HG02571 (cell line): Measurements from ENCODE around the gene ZNF436.
"Not testable (repeated sequence)": the region's sequence is repeated elsewhere in the genome, so short reads cannot be mapped to it uniquely, and the experiment has no call there.

Experiments used
- ATAC-seq: cut with Tn5 transposase; IDR thresholded peaks from one replicate; pipeline ENCODE4 v1.9.1; 2021; ENCODE audit warnings: mild to moderate bottlenecking, moderate library complexity; ENCODE audit not compliant: unreplicated experiment

ZNF436 gene

DNA sequence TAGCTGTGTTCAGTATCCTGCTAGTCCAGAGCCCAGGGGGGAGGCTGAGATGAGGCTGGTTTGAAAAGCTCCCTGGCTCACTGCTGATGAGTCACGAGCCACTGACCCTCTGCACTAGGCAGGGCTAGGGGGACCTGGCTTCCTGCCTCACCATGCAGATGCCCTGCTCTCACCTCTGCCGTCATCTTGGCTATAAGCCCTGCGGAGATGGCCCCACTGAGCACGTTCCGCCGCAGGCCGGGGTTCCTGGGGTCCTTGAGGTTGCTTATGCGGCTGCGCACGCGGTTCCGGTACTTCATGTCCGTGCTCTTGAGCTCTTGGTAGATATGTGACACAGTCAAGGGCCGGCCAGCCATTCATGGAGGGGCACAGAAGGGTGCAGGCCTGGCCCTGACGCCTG, 24.1 kb upstream of the ZNF436 start:
- no peak for ATAC-seq

GRCh38 chr1:23392125-23392855, 22.7 kb upstream of the ZNF436 start:
- ATAC-seq, result no peak

GRCh38 chr1:23389837-23390321, 20.2 kb upstream of the ZNF436 start:
- no peak for ATAC-seq

DNA sequence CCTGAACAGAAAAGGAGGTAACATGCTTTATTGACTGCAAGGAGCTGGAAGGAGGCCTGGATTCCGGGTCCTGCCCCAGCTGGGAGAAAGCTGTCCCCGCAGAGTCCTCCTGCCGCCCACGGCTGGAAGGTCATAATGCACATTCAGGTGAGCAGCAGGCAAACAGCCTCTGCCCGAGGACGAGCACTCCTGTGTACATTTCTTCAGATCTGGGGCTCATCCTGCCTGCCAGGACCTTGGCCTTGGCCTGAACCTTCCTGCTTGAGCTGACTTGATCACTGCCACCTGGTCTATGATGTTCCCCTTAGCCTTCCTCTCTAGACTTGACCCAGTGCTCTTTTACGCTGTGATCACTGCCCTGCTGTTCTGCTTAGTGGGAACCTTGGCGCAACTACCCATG, 17.9 kb upstream of the ZNF436 start:
- no peak for ATAC-seq

DNA sequence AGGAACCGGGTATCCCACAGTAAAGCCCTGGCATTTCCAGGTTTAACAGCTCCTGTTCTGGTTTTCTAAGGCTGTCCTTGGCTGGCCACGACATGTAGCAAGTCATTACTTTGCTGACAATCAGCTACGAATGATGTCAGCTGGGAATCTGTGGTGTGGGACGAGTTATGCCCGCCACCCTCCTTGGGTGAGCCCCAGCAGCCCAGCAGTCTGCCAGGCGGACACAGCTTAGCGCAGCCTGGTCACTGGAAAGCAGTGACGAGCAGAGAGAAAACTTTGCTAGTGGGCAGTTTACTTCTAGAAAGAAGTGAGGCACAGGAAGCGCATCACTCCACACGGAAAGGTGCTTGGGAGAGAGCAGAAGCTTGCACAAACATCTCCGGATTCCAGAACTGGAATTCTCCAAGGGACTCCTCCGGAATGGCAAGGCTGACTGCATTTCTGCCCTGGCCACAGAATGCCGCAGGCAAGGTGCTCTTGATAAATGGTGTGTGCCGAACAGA, 15.5 kb upstream of the ZNF436 start:
- ATAC-seq, result no peak

GRCh38 chr1:23384312-23385058, 14.8 kb upstream of the ZNF436 start:
- ATAC-seq, result no peak

DNA sequence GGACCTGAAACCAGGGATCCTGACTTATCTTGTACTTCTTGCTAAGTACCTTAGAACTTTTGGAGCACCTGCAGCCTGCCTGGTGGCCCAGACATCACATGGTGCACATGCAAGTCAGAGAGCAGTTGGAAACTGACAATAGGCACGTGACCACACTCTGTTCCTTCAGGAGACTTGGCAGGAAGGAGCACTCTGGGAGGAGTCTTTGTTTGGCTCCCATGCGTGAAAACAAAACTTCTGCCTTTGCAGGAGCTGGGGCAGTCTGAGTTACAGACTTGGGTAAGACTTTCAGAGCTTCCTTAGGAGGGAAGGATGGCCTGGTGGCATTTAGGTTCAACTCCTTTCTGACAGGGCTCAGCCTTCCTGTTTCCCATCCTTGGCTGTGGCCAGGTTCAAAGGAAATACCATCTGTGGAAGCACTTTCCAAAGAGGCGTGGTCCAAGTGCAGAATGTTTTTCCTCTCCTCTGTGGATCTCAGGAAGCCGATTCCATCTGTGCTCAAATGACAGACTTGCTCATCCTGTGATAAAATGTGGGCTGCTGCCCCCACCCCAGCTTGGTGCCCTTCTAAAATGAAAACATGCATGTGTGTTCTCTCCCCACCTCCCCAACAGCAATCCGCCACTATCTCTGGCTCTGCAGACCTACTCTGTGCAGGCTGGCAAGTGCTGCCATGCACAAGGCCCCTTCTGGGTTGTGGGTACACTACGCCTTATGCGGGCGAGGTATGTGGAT, 14.1 kb upstream of the ZNF436 start:
- ATAC-seq, result no peak

DNA sequence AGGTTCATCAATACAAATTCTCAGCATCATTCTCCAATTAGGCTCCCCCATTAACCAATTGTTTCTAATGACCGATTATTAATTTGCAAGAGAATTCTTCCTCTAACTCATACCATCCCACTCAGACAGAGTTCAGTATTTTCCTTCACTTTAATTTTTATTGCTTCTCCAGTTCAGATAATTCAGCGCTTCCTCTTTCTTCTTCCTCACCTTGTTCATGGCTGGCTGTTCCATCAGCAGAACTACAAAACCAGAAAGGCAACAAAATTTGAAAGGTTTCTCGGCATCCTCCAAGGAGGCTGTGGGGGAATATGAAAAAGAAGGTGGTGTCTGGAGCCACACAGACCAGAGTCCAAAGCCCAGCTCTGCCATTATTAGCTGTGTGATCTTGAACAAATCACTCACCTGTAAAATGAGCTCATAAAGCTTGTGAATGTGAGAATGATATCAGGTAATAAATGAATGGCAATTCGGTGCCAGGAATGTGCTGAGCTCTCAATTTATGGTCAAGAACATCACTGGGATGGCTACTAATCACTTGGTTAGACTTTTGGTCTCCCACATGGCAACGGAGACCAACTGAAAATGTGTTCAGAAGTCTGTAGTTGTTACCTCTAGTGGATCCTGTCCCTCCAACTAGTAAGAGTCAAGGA, 11.7 kb upstream of the ZNF436 start:
- ATAC-seq, result no peak

DNA sequence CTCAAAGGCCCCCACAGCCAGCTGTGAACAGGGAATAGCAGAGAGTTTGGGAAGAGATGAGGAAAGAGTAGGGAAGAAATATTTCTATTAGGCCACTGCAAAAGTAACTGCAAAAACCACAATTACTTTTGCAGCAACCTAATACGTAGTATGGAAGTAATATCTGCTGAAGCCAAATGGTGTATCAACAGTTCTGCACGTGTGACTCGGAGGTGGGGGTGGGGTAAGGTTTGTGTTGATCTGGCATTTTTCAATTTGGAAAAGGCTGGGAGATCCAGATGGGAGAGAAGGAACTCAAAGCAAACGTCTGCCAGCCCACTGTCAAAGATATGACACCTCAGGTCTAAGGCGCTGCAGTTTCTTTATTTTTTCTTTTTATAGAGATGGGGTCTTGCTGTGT, 11.1 kb upstream of the ZNF436 start:
- no peak for ATAC-seq

GRCh38 chr1:23380236-23380635, 10.6 kb upstream of the ZNF436 start:
- ATAC-seq, result not testable (repeated sequence)

DNA sequence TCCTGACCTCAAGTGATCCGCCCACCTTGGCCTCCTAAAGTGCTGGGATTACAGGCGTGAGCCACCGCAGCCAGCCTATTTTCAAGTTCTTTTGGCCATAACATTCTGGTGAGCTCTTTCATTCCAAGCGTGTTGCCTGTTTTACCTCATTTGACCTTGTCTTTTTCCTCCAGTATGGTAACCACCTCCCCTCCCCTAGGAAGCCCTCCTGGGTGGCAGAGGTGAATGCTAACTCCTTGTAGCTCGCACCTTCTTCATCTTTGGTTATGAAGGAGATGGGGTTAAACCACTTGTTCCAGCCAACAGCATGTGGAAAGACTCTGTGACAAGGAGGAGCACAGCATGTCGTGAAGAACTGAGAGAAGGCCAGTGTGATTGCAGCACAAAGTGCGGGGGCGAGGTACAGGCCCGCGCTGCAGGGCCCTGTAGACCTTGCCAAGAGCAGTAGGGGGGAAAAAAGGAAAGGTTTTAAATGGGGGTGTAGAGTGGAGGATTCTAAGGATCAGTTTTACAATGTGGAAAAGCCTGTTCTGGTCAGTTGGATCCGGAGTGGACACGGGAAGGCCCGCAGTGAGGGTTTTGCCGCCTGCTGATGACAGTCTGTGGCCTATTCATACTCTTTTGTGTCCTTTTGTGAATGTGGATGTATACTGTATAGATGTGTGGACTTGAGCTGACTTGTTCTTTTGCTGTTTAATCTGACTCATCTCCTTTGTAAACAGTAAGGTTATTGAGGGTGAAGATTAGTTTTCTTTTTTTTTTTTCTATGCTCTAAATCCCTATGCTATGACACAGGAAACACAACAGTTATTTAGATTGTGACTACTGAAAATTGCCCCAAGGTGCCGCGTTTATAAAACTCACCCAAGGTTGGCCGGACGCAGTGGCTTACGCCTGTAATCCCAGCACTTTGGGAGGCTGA, 7.5 kb upstream of the ZNF436 start:
- no peak for ATAC-seq

- ATAC-seq, result not testable (repeated sequence)
Observed at GRCh38 chr1:23374079-23374735, 4.6 kb upstream of the ZNF436 start.

DNA sequence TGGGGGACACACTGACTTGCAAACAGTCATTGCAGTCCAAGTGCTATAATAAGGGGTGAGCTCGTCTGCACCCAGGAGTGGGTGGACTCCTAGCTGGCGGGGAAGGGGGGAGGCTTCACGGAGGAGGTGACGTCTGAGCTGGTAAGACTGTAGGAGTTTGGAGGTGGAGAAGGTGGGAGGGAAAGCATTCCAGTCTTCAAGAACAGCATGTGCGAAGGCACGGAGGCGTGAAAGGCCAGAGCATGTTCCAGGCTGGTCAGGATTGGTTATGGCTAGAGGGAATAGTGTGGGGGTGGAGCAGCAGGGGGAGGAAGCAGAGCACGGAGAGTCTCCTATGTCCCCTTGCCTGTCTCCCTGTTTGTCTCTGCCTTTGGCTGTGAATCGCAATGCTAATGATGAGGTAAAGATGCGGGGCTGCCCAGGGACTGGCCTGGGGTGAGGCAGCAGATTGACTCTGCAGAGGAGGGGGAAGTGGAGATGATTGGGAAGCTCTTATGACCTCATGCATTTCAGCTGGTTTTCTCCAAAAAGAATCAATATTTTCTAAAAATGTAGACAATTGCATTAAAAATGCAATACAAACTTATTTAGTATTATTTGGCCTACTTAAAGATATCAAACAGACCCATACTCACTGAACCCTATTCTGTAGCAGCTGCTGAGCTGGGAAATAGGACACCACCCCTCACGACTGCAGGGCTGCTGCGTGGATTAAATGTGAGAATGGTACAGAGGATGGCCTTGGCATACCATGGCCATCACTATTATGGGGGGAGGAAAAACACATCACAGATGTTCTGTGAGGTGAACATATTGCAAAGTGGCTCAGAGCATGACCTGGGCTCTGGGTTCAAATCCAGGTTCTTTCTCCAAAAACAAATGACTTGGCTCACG, 2.6 kb upstream of the ZNF436 start:
- ATAC-seq, result no peak

DNA sequence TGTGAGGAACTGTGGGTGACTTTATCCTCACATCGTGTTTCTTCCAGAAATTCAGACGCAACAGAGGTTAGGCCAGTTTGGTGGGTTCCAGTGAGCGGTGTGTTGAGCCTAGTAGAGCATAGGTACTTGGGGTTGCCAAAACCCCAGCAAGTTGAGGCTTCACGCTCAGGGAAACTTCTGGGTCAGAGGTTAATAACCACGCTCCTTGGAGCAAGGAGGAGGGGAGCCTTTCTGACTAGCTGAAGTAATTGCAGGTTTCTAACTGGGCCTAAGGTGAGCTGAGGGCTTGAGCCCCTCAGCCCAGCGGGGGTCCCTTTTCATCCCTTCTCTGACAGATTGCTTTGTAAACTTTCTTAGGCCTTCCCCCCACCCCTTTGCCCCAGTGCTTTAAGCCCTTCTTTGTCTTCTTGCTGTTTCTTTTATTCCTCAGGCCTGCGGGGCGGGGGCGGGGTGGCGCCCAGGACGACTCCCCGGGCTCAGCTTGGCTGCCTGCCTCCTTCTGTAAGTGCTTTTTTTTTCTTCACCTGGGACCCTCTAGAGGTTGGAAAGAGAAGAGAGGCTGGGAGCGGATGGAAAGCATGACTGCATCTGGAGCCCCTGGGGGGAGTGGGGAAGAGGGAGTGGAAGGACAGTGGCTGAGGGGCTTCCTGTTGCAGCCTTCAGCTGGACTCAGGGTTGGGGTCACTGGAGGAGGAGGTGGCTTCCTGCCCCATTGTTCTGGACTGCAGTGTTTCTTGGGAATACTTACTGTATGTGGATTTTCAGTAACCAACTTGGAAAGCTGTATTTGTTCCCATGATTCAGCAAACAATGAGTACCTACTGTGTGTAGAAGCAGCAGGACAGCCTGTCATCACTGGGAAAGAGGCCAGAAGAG, 1.3 kb upstream of the ZNF436 start:
- ATAC-seq, result no peak

GRCh38 chr1:23370330-23370708, 683 bp upstream of the ZNF436 start:
- no peak for ATAC-seq

DNA sequence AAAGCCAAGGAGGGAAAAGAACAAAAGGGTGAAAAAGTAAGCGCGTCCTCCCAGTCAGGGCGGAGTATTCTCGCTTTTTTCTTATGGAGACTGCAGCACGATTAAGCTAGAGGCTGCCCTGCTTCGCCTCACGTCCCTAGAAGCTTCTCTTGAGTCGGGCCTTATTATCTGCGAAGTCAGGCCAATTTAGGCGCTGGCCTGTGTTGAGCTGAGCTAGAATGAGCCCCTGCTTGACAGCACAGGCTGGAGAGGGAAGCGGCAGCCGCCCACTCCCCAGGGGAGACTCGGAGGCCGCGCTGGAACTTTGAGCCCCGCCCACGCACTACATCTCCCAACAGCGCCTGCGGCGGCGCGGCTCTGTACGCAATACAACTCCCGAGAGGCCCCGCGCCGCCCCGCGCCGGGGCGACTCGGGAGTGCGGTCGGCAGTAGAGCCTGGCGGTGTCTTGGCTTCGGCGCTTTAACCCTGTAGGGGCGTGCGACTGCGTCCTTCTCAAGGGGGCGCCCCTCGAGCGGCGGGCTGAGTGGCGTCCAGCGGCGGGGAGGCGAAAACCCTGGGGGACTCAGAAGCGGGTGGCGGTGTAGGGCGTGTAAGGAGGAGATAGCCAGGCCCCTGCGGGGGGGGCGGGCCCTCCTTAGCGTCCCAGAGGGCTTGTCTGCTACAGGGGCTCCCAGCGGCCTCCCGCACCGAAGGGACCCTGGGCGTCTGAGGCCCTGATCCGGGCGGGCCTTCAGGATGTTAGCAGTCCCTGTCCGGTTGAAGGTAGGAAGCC, 888 bp downstream of the ZNF436 start:
- peak; percentile 68 for ATAC-seq
